Stimulated activated CD8-positive, alpha-beta memory T cell treated with anti-CD3 and anti-CD28 coated beads, Interleukin-15, amount 100 ng/mL, for 4 hours (primary cell): ENCODE results near the gene FOXC1.

Experiments
- DNase-seq, 2 donors: peaks; one replicate each; pipeline ENCODE4 v3.0.0-alpha.2; 2020; ENCODE audit warnings: low read depth in 2 of 2

The FOXC1 gene

DNA sequence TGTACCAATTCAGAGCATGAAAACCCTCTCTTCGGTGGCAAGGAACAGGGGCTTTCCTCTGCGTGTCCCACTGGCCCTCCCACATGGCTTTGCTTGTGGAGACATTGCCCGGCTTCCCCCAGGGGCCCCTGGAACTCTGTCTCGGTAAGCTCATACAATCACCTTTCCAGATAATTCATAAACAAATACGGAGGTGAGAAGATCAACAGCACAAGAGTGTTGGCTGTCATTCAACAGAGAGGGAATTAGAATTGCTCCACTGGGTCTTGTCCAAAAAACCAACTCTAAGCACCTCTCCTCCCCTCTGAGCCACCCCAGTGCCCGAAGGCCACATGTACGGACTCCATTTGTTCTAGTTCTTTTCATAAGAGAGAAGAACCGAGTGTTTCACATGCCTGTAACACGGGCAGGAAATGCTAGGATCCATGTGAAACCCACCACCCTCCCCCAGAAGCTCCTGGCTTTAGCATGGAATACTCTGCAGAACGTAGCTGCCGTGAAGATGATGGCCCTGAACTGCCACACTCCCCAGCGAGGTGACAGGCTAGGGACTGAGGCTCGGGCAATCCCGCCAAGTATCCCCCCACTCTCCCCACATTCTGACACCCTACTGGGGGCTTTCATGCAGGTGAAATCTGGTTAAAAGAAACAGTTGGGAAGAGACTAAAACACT, 24.6 kb upstream of the FOXC1 start:
- no peak for DNase-seq

DNA sequence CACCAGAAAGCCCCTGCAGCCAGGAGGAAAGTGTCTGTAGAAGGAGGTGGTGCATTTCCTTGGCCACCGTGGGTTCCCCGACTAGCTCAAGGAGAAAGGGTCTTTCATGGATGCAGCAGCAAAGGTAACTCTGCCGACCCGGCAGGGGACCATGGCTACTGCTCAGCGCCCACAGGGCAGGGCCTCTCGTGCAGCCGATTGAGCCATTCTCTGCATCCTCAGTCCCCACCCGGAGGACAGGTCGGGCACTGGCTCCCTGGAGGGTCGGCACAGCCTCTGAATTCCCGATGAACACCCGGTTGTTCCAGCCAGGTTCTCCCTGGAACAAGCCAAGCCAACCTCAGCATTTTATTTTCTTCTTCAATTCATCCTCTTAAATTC, 24.1 kb upstream of the FOXC1 start:
- DNase-seq, result no peak

DNA sequence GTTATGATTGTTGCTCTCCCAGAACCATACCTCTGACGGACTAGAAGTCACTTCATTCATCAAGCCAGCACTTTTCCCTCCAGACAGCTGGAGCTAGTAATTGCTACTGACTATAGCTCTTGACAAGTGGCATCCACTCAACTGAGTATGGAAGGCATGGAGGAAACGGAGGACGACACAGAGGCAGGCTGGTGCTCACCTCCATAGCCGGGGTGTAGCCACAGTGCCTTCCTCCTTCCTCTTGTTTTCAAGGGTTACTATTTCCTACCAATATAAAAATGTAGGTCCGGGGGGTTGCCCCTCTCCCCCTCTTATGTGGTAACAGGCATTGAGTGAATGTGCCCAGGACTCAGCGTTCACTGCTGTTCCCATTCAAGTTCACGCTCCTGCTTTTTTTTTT, 23.5 kb upstream of the FOXC1 start:
- DNase-seq, result no peak

DNA sequence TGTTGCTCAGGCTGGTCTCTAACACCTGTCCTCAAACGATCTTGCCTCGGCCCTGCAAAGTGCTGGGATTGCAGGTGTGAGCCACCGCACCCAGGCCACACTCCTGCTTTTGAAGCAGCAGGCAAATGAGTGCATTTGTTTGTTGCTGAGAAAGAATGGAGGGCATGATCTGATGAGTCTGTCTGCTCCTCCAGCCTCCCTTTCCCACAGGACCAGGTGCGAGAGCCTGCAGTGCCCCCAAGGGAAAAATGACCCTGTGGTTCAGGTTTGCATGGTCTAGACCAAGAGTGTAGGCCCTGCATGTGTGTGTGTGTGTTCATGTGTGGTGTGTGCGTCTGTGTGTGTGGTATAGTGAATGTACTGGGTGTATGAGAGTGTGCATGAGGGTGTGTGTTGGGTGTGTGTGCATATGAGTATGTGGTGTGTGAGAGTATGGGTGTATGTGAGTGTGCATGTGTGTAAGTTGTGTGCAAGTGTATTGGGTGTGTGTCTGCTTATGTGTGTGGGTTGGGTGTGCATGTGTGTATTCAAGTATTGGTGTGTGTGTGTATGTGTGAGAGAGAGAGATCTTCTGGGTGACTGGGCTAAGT, 22.8 kb upstream of the FOXC1 start:
- DNase-seq, result no peak

DNA sequence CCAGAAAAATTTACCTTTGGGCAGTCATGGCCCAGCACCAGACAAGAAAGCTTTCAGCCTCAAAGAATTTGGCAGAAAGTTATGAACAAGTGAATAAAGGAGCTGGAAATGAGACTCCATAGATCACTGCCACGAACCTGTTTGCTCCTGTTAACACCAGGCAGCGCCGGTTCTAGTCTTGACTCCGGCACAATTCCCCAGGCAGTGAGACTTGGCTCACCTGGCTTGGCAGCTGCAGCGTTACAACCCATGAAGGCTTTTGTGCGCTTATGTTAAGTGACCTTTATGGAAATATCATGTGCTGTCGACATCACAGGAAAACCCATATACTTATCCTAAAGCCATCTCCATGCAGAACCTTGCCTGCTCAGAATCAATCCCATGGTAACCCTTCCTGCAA, 22.2 kb upstream of the FOXC1 start:
- no peak for DNase-seq

DNA sequence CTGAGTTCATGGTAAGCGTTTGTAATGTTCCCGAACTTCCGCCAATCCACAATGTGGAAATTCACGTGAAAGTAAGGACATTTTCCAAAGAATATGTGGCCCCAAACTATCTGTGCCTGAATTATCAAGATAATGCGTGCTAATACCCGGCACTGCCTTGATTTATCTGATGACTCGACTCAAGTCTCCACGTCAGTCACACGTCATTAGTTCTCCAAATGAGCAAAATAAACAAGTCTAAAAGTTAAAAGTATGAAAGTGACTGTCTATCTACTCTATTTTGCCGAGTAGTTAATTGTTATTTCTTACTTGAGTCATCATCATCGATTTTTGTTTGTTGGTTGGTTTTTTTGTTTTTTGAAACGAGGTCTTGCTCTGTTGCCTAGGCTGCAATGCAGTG, 21.7 kb upstream of the FOXC1 start:
- no peak for DNase-seq

DNA sequence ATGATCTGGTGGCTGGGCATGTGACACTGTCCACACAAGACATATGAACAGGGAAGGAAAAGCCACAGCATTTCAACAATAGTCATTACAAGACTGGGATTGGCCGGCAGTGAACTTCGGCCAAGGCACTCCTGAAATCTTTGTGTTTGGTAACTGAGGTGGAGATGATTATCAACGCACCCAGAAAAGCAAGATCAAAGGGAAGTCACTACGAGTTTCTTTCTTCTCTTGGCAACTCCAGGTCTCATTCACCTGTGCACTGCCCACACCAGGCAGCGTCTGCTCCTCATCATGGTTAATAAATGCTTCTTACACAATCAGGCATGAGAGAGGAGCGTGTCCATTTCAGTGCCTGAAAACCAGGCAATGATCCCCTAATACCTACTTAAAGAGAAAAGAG, 20.5 kb upstream of the FOXC1 start:
- no peak for DNase-seq

DNA sequence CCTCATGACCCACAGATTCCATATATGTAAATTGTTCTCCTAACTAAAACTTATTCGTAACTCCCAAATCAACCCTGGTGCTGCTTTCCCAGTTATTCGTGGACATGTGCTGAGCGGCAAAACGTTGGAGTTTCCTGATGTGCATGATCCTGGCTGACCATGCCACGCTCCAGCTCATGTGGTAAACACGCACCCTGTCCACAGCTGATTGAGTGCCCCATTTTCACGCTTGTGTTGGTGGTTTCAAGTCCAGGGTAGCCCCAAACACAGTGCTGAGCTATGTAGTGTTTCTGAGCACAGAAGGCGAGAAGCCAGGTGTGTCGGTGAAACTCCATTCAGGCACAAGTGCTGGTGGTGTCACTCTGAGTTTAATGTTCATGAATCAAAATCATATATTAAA, 19.1 kb upstream of the FOXC1 start:
- no peak for DNase-seq

DNA sequence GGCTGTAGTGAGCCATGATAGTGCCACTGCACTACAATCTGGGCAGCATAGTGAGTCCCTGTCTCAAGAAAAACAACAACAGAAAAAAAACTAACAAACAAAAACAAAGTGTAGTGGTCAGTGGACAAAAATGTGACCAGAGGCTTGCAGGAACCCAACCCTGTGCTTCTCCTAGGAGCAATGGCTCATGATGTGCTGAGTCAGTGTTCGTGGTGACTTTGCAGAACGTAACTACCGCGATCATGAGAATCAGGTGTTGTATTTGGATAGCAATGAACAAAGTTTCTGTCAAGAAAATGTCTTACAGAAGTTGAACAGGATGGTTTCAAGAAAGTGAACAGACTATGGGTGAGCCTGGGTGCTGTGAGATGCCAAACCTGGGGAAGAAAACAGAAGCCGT, 18.5 kb upstream of the FOXC1 start:
- no peak for DNase-seq

DNA sequence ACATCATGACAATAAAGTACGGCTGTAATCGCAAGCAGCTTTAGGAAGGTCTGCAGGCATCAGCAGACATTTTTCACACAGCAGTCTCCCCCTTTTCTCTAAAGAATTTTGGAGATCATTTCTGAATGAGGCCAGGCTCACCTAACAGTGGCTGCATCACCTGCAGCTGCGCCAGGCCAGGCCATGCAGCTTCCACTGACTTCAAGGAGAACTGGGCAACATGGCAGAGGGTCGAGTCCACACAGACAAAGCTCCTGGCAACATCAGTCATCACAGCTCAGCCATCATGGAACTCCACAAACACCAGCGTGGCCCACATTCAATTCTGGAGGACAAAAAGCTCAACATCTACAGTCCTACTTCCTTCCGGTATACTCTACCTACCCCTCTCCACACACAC, 17.8 kb upstream of the FOXC1 start:
- no peak for DNase-seq

DNA sequence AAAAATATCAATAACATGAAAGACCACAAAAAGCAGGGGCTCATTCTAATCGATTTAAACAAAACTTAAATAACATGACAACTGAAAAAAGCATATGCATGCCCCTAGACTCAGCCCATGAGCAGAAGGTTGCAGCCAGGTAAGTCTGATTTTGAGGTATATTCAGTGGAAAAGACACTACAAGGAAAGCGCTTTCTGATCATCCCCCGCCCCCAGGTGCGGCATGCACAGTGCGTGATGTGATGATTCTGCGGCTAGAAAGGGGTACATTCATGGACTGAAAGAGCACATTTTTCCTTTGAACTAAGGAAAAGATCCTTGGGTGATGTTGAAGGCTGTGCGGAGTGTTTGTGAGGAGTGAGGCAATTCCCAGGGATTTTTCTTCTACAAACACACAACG, 16.9 kb upstream of the FOXC1 start:
- no peak for DNase-seq

DNA sequence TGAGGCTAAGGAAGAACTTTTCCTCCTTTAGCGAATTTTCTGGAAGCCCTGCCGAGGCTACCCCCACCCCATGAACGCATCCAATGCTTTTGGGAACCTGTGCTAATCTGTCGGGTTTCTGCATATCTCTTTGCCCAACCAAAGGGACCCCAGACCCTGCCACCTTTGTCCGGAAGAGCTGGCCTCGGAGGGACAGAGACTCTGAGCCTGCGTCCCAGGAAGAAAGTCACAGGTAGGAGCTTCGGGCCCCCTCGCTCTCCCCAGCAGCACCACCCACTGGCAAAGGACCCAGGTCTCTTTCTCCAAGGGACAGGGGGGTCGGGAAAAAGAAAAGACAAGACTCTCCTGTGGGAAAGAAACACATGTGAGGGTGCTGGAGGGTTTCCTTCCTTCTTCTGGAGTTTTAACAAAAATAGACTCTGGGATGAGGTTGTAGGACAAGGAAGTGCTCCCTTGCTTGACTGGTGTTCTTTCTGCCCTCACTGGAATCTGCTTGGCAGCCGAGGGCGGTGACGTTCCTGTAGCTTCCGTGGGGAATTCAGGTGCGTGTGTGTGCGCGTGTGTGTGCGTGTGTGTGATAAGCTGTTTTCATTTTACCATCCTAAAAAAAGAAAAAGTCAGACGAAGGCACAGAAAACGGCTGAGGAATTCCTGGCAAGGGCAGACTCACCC, 16.3 kb upstream of the FOXC1 start:
- no peak for DNase-seq

DNA sequence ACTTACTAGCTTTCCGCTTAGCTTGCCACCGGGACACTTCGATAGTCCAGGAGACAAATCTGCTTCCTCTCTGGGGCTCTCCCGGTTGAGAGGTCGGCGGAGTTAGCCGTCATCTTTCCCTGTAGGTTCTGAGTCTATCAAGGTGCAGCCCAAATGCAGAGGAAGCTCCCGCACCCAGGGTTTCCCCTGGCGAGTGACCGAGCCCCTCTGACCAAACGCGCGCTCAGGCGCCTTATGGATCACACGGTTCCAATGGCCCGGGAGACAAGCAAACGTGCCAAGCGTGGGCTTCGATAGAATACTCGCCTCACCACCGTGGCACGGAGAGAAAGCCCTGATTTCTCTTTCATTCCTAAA, 15.8 kb upstream of the FOXC1 start:
- no peak for DNase-seq

DNA sequence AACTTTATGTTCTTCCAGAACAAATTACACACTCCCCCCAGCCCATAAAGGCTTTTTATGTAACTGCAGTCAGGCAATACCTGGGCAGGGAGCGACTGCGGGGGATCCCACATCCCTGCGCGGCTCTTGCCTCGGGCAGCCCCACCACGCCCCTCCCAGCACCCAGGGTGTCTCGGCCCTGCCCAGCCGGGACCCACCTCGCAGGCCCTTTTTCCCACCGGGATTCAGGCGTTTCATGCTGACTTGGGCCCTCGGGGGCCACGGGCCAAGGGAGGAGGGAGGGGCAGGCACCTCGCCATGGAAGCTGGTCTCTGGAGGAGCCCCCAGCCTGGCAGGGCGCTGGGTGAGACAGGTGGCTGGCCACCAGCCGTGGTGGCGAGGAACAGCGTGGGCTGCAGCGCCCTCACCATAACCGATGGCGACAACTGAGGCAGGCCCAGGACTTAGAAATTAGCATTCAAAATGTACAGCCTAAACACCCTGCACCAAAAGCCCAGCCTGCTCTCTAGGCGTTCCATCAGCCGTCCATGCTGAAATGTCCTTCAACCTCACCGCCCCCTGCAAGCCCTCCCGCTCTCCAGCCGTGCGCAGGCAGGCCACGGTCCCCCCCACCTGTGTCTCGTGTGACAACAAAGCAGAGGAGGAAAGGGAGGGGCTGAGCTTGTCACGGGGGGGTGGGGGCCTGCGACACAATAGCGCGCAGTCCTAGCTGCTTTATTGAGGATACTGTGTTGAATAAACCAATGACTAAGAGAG, 15.1 kb upstream of the FOXC1 start:
- no peak for DNase-seq

DNA sequence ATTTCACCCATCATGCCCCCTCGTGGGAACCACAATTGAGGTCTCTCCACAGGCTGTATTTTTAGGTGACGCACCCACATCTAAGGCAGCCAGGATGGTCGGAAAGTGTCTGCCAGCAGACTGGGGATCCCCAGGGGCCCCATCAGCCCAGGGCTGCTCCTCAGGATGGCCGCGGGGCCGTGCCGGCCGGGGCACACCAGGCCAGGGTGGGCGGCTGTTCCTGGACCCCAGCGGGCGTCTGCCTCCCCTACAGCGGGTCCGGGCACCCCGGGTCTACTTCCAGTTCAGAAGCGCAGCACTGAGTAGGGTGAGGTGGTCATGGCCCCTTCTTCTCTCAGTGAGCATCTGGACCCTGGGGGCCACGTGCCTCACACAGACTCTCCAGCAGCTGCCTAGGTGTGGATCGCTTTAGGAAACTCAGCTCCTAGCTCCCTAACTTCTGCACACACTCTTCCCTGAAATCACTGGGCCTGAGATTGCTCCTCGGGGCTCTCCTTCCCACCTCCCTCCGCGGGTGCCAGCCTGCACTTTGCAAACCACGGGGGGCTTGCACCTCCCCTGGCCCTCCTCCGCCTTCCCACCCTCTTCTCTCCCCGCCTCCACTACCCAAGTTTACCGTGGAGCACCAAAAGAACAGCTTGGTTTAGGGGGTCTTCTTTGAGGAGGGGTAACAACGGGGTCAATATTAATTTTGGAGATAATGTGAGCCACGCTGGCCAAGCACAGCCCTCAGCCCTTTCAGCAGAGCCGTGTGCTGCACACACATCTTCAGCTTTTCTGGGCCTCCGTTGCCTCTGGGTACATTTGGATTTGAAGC, 14.2 kb upstream of the FOXC1 start:
- no peak for DNase-seq

DNA sequence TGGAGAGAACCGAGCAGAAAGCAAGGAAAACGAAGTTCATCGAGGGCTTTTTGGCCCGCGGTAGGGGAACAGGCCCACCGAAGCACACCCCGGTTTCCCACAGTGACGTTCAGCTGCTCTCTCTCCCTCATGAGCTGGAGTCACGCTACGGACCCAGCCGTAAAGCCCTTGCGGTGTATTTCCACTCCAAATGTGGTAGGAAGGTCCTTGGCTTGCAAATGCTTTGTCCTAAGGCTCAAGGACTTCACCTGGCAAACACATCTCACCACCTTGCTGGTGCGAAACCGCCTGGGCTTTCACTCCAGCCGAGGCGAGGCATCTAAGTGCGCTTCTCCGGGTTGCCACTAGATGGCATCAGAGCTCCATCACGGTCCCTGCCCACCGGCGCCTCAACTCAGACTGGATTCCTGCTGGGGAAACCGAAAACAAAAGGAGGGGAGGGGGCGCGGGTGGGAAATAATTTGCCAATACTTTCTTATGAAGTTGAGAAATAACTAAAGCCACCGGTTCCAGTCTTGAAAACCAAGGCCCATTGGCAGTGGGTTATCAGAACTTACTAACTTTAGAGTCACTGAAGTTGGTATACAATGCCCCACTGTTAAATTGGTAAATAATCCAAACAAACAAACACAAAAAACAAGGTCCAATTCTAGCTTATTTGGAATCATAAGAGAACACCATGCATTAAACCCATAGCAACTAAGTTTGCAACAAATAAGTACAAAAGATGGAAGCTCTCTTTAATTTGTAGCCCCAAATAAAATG, 13.4 kb upstream of the FOXC1 start:
- DNase-seq, result peak; percentile 26 to 37

DNA sequence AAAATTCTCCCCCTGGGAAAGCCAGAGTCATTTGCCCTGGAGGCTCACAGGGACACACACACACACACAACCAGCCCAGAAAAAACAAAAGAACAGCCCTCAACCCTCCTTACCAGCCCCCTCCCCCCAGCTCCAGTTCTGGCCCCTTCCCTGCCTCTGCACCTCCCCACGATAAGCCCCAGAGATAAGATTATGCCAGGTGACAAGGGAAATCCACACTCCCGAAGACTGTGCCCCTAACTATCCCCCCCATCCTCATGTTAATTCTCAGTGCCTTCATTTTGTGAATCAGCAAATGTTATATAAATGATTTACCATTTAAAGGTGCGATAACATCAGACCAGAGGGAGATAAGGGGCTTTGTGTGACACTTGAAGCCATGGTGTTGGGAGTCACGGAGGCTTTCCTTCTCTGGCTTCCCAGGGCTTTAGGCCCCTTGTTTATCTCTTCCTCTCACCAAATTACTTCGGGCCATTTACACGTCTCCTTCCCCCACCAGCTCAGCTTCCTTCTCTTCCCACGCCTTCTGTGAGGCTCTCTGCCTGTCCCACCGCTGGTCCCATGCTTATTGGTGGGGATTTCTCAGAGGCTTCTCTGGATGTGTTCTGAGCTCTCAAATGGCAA, 12.5 kb upstream of the FOXC1 start:
- no peak for DNase-seq

DNA sequence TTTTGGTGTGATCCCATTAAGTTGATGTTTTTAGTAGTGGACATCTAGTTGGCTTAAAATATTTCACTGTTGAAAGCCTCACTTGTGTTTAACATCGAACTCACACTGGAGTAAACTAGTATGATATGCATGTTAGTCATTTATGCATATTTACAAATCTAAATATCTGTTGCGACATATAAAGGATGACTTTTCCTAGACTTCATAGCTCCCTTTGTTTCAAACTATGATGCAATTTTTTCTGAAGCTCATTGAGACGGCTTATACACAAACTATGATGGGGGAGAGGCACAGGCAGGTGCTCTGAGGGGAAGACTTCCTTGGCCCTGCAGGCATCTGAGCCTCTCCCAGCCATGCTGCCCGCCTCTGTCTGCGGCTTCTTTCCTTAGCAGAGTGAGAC, 11.8 kb upstream of the FOXC1 start:
- no peak for DNase-seq

DNA sequence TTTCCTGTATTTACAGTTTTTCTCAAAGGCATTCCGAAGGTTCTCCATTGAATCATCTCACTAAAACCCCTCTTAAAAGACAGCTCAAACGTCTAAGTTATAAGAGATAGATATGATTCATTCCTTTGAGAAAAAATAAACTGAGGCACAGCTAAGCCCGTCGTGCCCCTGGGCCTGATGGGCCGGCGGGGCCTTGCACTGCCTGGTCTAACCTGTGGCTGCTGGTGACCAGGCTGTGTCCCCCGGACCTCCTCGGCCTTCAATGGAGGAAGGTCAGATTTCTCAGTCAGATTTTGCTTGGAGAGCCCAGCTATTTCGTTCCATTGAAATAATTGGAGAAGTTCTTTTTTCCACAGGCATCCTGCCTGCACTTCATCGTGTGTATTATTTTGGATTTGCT, 11.3 kb upstream of the FOXC1 start:
- no peak for DNase-seq

DNA sequence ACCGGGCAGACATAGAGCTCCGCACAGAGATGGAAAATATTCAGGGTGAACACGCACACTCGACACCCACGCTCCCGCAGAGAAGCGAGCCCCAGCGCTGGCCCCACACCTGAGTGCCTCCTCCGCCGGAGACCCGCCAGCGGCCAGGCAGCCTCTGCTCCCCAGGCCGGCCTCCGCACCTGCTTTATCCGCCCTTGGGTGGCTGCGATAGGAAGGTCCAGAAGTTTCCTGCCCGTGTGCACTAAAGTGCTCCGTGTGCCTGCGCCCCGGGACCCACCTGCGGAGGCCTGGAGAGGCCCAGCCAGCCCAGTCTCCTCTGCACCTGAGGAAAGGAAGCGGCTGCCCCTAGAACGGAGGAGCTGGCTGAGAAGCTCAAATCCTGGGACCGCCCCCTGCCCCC, 10.8 kb upstream of the FOXC1 start:
- DNase-seq, result no peak

DNA sequence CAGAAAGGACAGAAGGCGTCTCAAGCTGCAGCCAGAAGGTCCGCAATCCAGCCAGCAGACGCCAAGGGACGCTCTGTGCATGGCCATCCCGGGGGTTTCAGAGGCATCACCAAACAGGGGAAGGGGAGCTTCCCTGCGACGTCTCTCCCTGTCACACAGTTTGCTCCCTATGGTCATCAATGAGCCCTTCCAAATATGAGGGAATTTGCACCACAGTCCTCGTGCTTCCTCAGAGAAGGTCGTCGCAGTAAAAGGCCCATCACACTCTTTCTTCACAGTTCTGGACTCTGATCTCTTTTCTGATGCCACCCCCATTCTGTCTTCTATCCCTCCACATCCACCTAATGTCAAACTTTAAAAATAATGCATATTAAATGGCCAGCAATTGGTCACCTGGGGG, 10.2 kb upstream of the FOXC1 start:
- DNase-seq, result no peak
